Measurements from ENCODE around the gene RNF150.

DNA sequence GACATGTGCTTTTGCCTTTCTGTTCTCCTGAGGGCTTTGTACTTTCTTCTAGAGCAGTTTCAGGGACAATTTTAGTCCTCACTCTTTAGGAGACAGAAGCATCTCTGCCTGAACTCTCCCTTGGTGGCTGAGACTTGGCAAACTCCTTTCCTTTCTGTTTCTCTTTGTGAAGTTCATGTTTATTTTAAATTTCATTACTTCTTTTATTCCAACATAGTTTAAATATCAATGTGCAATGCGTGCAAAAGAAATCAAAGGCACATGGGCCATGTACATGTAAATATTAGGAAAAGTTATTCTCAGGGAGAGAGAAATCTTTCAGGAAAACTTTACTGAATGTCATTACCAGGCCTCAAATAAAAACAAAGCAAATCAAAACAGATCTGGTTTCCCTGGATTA lies 177.6 kb downstream of the RNF150 start:
- no peak for TF ChIP-seq EZH2 (IDR thresholded peaks at IDR 0.05; ENCODE audit: borderline replicate concordance, insufficient read depth, low read length, poor library complexity, severe bottlenecking)
- no peak for TF ChIP-seq RAD21 (conservative IDR thresholded peaks at IDR 0.05)
- TF ChIP-seq, protein P1, sequence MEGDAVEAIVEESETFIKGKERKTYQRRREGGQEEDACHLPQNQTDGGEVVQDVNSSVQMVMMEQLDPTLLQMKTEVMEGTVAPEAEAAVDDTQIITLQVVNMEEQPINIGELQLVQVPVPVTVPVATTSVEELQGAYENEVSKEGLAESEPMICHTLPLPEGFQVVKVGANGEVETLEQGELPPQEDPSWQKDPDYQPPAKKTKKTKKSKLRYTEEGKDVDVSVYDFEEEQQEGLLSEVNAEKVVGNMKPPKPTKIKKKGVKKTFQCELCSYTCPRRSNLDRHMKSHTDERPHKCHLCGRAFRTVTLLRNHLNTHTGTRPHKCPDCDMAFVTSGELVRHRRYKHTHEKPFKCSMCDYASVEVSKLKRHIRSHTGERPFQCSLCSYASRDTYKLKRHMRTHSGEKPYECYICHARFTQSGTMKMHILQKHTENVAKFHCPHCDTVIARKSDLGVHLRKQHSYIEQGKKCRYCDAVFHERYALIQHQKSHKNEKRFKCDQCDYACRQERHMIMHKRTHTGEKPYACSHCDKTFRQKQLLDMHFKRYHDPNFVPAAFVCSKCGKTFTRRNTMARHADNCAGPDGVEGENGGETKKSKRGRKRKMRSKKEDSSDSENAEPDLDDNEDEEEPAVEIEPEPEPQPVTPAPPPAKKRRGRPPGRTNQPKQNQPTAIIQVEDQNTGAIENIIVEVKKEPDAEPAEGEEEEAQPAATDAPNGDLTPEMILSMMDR (IDR thresholded peaks at IDR 0.05; ENCODE audit: poor library complexity, severe bottlenecking), result no peak
- TF ChIP-seq TAF1 (IDR thresholded peaks at IDR 0.05; ENCODE audit: low read depth), result no peak
- no peak for TF ChIP-seq POLR2AphosphoS5 (IDR thresholded peaks at IDR 0.05)
- TF ChIP-seq SMC3 (conservative IDR thresholded peaks at IDR 0.05; ENCODE audit: poor library complexity), result no peak
- no peak for TF ChIP-seq MXI1 (conservative IDR thresholded peaks at IDR 0.05; ENCODE audit: poor library complexity, severe bottlenecking)
- TF ChIP-seq EP300 (conservative IDR thresholded peaks at IDR 0.05; ENCODE audit: poor library complexity, severe bottlenecking), result no peak

Measured in neural cell (in vitro differentiated cells).